Spleen (tissue), 11 donors: Measurements from ENCODE around the gene FPR1. TPM values are rescaled to one million over a fixed set of nuclear protein-coding genes. Genes with fewer than 3 reads are reported as not detected.
A peak's percentile ranks its signal among the peaks of the same experiment; 100 is the strongest.

ENCODE experiments used
- DNase-seq: peaks from one replicate; pipeline ENCODE4 v3.0.0-alpha.2; 2020
- H3K27ac ChIP-seq, 8 donors: fragments of 200-600 bp; sonication (generic) in 7 of 8; 1 replicate in 4 of 8; 2 replicates in 4 of 8; pipeline versions ENCODE4 v1.5.0 to v1.8.0; 2016 to 2021; ENCODE audit warnings: inconsistent platforms in 4 of 8, mild to moderate bottlenecking in 4 of 8, moderate library complexity in 1 of 8
- H3K27me3 ChIP-seq, 7 donors: fragments of 200-600 bp; sonication (generic) in 6 of 7; replicated peaks in 1 of 7; 1 replicate in 4 of 7; 2 replicates in 3 of 7; pipeline versions ENCODE4 v1.5.0 to v1.8.0; 2016 to 2021; ENCODE audit warnings: inconsistent platforms in 3 of 7, mild to moderate bottlenecking in 1 of 7
- H3K36me3 ChIP-seq, 6 donors: fragments of 200-600 bp; sonication (generic) in 5 of 6; 1 replicate in 4 of 6; 2 replicates in 2 of 6; pipeline versions ENCODE4 v1.5.0 to v1.8.0; 2016 to 2021; ENCODE audit warnings: inconsistent platforms in 2 of 6
- H3K4me1 ChIP-seq, 6 donors: fragments of 200-600 bp; sonication (generic) in 5 of 6; 1 replicate in 3 of 6; 2 replicates in 3 of 6; pipeline versions ENCODE4 v1.5.0 to v1.8.0; 2016 to 2021; ENCODE audit warnings: inconsistent platforms in 3 of 6
- H3K4me3 ChIP-seq, 8 donors: fragments of 200-600 bp; sonication (generic) in 7 of 8; 1 replicate in 4 of 8; 2 replicates in 4 of 8; pipeline versions ENCODE4 v1.5.0 to v1.8.0; 2016 to 2021; ENCODE audit warnings: inconsistent platforms in 4 of 8, mild to moderate bottlenecking in 4 of 8, moderate library complexity in 2 of 8
- H3K9me3 ChIP-seq, 8 donors: fragments of 200-600 bp; sonication (generic) in 7 of 8; 1 replicate in 4 of 8; 2 replicates in 4 of 8; pipeline versions ENCODE4 v1.5.0 to v1.8.0; 2016 to 2021; ENCODE audit warnings: inconsistent platforms in 4 of 8
- POLR2A ChIP-seq, 3 donors: fragments of 450-650 bp; IDR thresholded peaks; one replicate each; pipeline ENCODE4 v1.5.1; 2017; ENCODE audit warnings: antibody characterized with exemption in 3 of 3, mild to moderate bottlenecking in 1 of 3
- POLR2AphosphoS5 ChIP-seq, 3 donors: sonication (generic); formaldehyde crosslinking; IDR thresholded peaks; one replicate each; pipeline ENCODE4 v1.5.1; 2017; ENCODE audit warnings: antibody characterized with exemption in 3 of 3
- WGBS, 5 donors: extraction: QIAGEN DNeasy Blood & Tissue Kit in 3 of 5; methylation state at CpG; one replicate each; pipeline versions ENCODE4 v1.1.5 to v1.1.7; 2013 to 2018; 5-methylcytosine and 5-hydroxymethylcytosine counted together
- intact Hi-C: fragments of 100-400 bp; cut with DNase I; formaldehyde crosslinking; loops from one replicate; pipeline ENCODE4 v1.15.0; 2023; ENCODE audit warnings: low total_unique reads
- polyA plus RNA-seq, 3 donors: library from polyadenylated mRNA; stranded (reverse); fragments of 200-250 nt; gene quantifications; one replicate each; pipeline ENCODE4 v1.2.1, GENCODE V29; 2013
- total RNA-seq, 7 donors: library from RNA; depleted of rRNA in 3 of 7; stranded (reverse); fragments of >200 nt in 3 of 7; fragmentation: NEBNext Ultra II Directional in 4 of 7; extraction: Animal tissue kit (Norgen Biotek cat#: 25700) in 4 of 7; gene quantifications; one replicate each; pipeline versions ENCODE4 v1.1.0 to v1.2.1, GENCODE V29; 2016 to 2021
- TF ChIP-seq, protein P1 (sequence below), 11 experiments: fragments of 200-600 bp in 7 of 11; fragments of 450-650 bp in 4 of 11; sonication (generic) in 4 of 11; IDR thresholded peaks in 8 of 11; conservative IDR thresholded peaks in 3 of 11; 1 replicate in 7 of 11; 2 replicates in 4 of 11; pipeline versions ENCODE4 v1.4.0 to v1.8.0; 2016 to 2021; ENCODE audit warnings: antibody characterized with exemption in 11 of 11, inconsistent platforms in 4 of 11, mild to moderate bottlenecking in 1 of 11
- donor health status: healthy with polysubstance abuse.
- donor health status: DM: no; HTN: no; CAD: no; lungs with moderate emphysema.
- donor health status: DM: no; HTN: no; CAD: no.
- donor health status: Bipolar disorder and iron deficiency.
- donor health status: healthy.
- donor health status: DM: no; HTN: no; CAD: no.
- donor health status: DM: yes; HTN: yes; CAD: no.

FPR1 gene
- total and polyA plus RNA-seq, 10 donors = 7.2 to 344 (median 124) TPM

DNA sequence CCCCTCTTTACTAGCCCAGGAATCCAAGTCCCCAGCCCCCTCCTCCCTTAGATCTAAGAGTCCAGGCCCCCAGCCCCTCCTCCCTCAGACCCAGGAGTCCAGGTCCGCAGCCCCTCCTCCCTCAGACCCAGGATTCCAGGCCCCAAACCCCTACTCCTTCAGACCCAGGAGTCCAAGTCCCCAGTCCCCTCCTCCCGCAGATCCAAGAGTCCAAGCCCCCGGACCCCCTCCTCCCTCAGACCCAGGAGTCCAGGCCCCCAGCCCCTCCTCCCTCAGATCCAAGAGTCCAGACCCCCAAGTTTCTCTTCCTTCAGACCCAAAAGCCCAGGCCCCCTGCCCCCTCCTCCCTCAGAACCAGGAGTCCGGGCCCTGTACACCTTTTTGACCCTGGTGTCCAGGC, 47.1 kb downstream of the FPR1 start:
- Histone ChIP-seq H3K36me3 (peaks cover 0 to 58% (median 7%) of the 10 kb centered on the region in 6 donors), H3K27me3 (peaks cover 0 to 21% (median 7%) of the 10 kb centered on the region in 7 donors), H3K9me3 (no peaks in the 10 kb centered on the region), H3K27ac (peak overlapping the region; percentile 90 to 95 (median 91)), H3K4me1 (peaks cover 16 to 45% (median 31%) of the 10 kb centered on the region in 6 donors), H3K4me3 (peak overlapping the region; percentile 49 to 86 (median 60))
- WGBS, 5 donors = 35 to 52% (median 39%) methylated on average over 4 of the region's 4 CpGs
- TF ChIP-seq POLR2A (IDR thresholded peaks at IDR 0.05) = no peak
- TF ChIP-seq POLR2AphosphoS5 (IDR thresholded peaks at IDR 0.05) = no peak
- TF ChIP-seq, protein P1, sequence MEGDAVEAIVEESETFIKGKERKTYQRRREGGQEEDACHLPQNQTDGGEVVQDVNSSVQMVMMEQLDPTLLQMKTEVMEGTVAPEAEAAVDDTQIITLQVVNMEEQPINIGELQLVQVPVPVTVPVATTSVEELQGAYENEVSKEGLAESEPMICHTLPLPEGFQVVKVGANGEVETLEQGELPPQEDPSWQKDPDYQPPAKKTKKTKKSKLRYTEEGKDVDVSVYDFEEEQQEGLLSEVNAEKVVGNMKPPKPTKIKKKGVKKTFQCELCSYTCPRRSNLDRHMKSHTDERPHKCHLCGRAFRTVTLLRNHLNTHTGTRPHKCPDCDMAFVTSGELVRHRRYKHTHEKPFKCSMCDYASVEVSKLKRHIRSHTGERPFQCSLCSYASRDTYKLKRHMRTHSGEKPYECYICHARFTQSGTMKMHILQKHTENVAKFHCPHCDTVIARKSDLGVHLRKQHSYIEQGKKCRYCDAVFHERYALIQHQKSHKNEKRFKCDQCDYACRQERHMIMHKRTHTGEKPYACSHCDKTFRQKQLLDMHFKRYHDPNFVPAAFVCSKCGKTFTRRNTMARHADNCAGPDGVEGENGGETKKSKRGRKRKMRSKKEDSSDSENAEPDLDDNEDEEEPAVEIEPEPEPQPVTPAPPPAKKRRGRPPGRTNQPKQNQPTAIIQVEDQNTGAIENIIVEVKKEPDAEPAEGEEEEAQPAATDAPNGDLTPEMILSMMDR (IDR thresholded peaks at IDR 0.05 in 8 of 11, conservative IDR thresholded peaks at IDR 0.05 in 3 of 11) = no peak
- intact Hi-C loops = no loop called here
- no peak for DNase-seq

DNA sequence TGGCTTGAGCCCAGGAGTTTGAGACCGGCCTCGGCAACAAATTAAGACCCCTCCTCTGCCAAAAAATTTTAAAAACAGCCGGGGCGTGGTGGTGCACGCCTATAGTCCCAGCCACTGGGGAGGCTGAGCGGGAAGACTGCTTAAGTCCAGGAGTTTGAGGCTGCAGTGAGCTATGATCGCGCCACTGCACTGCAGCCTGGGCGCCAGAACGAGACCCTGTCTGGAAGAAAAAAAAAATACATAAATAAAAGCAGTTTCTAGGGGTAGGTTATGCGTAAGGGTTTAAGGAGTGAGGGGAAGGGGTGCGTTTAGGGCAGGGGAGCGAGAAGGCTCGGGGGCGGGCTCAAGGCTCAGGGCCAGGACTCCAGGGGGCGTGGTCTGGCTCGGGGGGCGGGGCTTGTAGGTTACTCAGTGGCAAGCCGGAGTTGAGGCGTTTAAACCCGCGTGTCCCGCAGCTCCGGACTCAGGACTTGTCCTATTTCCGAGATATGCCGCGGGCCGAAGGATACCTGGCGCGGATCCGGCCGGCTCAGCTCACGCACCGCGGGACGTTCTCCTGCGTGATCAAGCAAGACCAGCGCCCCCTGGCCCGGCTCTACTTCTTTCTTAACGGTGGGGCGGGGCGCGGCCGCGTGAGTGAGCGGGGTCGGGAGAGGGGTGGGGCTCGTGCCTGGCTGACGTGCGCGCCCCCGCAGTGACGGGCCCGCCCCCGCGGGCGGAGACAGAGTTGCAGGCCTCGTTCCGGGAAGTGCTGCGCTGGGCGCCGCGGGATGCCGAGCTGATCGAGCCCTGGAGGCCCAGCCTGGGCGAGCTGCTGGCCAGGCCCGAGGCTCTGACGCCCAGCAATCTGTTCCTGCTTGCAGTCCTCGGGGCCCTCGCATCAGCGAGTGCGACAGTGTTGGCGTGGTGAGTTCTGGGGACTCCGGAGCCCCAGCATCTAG, 47.8 kb downstream of the FPR1 start:
- Histone ChIP-seq H3K4me1 (peaks cover 16 to 45% (median 31%) of the 10 kb centered on the region in 6 donors), H3K9me3 (no peaks in the 10 kb centered on the region), H3K27ac (peak overlapping the region; percentile 90 to 95 (median 91)), H3K36me3 (peaks cover 0 to 63% (median 7%) of the 10 kb centered on the region in 6 donors), H3K27me3 (peaks cover 0 to 21% (median 7%) of the 10 kb centered on the region in 7 donors), H3K4me3 (peak overlapping the region; percentile 49 to 86 (median 60))
- peak; percentile 99 for DNase-seq
- TF ChIP-seq POLR2AphosphoS5 (IDR thresholded peaks at IDR 0.05) (peak; percentile 97 to 98 (median 97)), POLR2A (IDR thresholded peaks at IDR 0.05) (peak; percentile 25 to 66 (median 50))
- TF ChIP-seq, protein P1 (IDR thresholded peaks at IDR 0.05 in 8 of 11, conservative IDR thresholded peaks at IDR 0.05 in 3 of 11) = peak; percentile 35 to 76 (median 58)
- WGBS, 5 donors = 1 to 2% (median 1%) methylated on average over 31 to 74 of the region's 74 CpGs
- intact Hi-C loops = no loop called here

DNA sequence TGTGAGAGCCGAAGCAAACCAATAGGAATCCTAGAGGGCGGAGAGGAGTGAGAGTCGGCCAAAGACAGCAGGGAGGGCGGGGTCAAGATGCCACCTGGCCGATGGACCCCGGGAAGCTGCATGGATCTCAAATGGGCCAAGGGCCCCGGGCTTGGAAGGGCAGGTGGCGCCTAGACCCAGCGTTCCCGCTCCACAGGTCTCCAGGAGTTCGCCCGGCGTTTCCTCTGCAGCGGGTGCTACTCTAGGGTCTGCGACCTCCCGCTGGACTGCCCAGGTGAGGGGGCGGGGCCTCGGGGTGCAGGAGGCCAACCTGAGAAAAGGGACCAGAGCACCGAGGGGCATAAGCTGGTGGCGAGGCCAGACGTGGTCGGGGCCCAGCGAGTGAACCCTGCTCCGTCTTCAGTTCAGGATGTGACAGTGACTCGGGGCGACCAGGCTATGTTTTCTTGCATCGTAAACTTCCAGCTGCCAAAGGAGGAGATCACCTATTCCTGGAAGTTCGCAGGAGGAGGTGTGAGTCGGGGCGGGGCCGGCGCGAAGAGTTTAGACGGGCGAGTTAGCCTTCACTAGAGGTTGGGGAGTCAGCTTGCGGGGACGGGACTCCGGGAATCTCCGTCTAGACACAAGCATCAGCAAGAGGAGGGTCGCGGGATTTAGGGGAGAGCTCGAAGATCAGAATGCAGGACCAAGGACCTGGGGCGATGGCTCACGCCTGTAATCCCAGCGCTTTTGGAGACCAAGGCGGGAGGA, 48.7 kb downstream of the FPR1 start:
- Histone ChIP-seq H3K4me3 (peak overlapping the region; percentile 49 to 86 (median 60)), H3K27ac (peak overlapping the region in 6 of 8 donors; percentile 90 to 95 (median 91)), H3K9me3 (no peaks in the 10 kb centered on the region), H3K4me1 (peaks cover 16 to 45% (median 31%) of the 10 kb centered on the region in 6 donors), H3K27me3 (peaks cover 0 to 21% (median 7%) of the 10 kb centered on the region in 7 donors), H3K36me3 (peaks cover 0 to 69% (median 9%) of the 10 kb centered on the region in 6 donors)
- WGBS, 5 donors = 15 to 32% (median 20%) methylated on average over 35 to 46 of the region's 46 CpGs
- TF ChIP-seq POLR2AphosphoS5 (IDR thresholded peaks at IDR 0.05) (peak; percentile 27 to 77 (median 66)), POLR2A (IDR thresholded peaks at IDR 0.05) (no peak)
- intact Hi-C loops = no loop called here
- peak; percentile 83 for DNase-seq

DNA sequence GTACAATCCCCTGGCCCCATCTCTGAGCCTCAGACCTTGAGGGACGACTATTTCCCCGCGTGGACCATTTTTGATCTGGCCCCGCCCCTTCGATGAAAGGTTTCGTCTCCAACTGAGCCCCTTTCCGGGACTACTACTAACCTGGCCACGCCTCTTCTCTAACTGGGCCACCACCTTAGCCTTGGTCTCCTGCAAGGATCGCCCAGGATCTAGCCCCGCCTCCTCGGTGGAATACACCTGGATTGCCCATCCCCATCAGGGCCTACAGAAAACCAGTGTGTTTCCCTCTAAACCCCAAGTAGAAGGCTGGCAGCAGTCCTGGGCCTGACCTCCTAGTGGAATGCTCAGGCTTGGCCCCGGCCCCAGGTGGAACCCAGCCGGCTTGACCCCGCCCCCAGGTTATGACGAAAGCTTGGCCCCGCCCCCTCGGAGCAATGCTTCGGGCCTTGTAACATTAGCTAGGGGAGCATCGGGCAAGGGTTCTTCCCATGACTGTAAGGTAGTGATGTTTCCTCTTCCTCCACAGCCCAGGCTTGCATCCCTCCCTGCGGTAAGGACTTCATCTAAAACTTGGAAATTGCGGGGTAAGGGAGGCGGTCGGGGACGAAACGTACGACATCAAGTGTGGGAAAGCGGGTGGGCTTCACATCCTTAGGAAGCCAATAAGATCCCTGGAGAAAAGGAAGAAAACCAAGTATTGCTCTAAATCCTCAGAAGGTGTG, 49.4 kb downstream of the FPR1 start:
- Histone ChIP-seq H3K4me3 (peak overlapping the region in 4 of 8 donors; percentile 49 to 72 (median 64)), H3K36me3 (peaks cover 0 to 69% (median 9%) of the 10 kb centered on the region in 6 donors), H3K4me1 (peaks cover 16 to 45% (median 31%) of the 10 kb centered on the region in 6 donors), H3K27ac (peak overlapping the region in 5 of 8 donors; percentile 1 to 91 (median 91)), H3K9me3 (no peaks in the 10 kb centered on the region), H3K27me3 (peaks cover 0 to 21% (median 7%) of the 10 kb centered on the region in 7 donors)
- TF ChIP-seq, protein P1 (IDR thresholded peaks at IDR 0.05 in 8 of 11, conservative IDR thresholded peaks at IDR 0.05 in 3 of 11) = no peak
- peak in 1 of 3 donors; percentile 22 for TF ChIP-seq POLR2AphosphoS5 (IDR thresholded peaks at IDR 0.05)
- peak; percentile 88 for DNase-seq
- intact Hi-C loops = no loop called here
- WGBS, 5 donors = 37 to 44% (median 39%) methylated on average over 26 to 27 of the region's 27 CpGs
